OCI-LY1 (cell line): ENCODE measurements around the gene MCRS1.
A peak's percentile ranks its signal among the peaks of the same experiment; 100 is the strongest.

ENCODE experiments used
- H2AFZ ChIP-seq: fragments of 200-600 bp; sonication (generic), shearing (Covaris generic); 2 replicates; pipeline ENCODE4 v1.6.0; 2014; ENCODE audit warnings: antibody characterized with exemption, mild to moderate bottlenecking, low read length
- H3F3A ChIP-seq: fragments of 200-600 bp; sonication (generic), shearing (Covaris generic); 2 replicates; pipeline ENCODE4 v1.6.0; 2014; ENCODE audit warnings: mild to moderate bottlenecking, antibody characterized with exemption, low read length, moderate library complexity; ENCODE audit not compliant: insufficient read depth
- H3K27ac ChIP-seq: fragments of 200-600 bp; sonication (generic); 2 replicates; pipeline ENCODE4 v1.5.1; 2014; ENCODE audit warnings: low read length, mixed run types, mild to moderate bottlenecking, low read depth; ENCODE audit not compliant: poor library complexity, severe bottlenecking
- H3K27me3 ChIP-seq: fragments of 200-600 bp; sonication (generic); 2 replicates; pipeline ENCODE4 v1.6.0; 2014; ENCODE audit warnings: antibody characterized with exemption, mild to moderate bottlenecking, low read length, moderate library complexity; ENCODE audit not compliant: insufficient read depth
- H3K36me3 ChIP-seq: fragments of 200-600 bp; sonication (generic); 2 replicates; pipeline ENCODE4 v1.6.1; 2014; ENCODE audit warnings: mild to moderate bottlenecking, antibody characterized with exemption, low read length, moderate library complexity, mixed read lengths; ENCODE audit not compliant: insufficient read depth
- H3K4me1 ChIP-seq: fragments of 200-600 bp; sonication (generic); 2 replicates; pipeline ENCODE4 v1.5.1; 2014; ENCODE audit warnings: mild to moderate bottlenecking, low read length, moderate library complexity; ENCODE audit not compliant: insufficient read depth, severe bottlenecking
- H3K4me2 ChIP-seq: fragments of 200-600 bp; sonication (generic), shearing (Covaris generic); 2 replicates; pipeline ENCODE4 v1.6.1; 2014; ENCODE audit warnings: low read length
- H3K4me3 ChIP-seq: fragments of 200-600 bp; sonication (generic); 2 replicates; pipeline ENCODE4 v1.5.1; 2014; ENCODE audit warnings: low read length, low read depth, mild to moderate bottlenecking, mixed read lengths; ENCODE audit not compliant: poor library complexity, severe bottlenecking
- H3K79me2 ChIP-seq: fragments of 200-600 bp; shearing (Covaris generic); 2 replicates; pipeline ENCODE4 v1.6.1; 2016; ENCODE audit warnings: mixed run types, low read length, mixed read lengths; ENCODE audit not compliant: insufficient read depth
- H3K9ac ChIP-seq: fragments of 200-600 bp; sonication (generic), shearing (Covaris generic); 2 replicates; pipeline ENCODE4 v1.6.1; 2014; ENCODE audit warnings: mild to moderate bottlenecking, low read length, mixed read lengths
- H3K9me2 ChIP-seq: fragments of 200-600 bp; sonication (generic), shearing (Covaris generic); 2 replicates; pipeline ENCODE4 v1.6.1; 2014; ENCODE audit warnings: low read depth, mild to moderate bottlenecking, low read length, mixed read lengths
- H3K9me3 ChIP-seq: fragments of 200-600 bp; shearing (Covaris generic); 2 replicates; pipeline ENCODE4 v1.6.1; 2014; ENCODE audit warnings: low read length, mixed read lengths
- H4K20me1 ChIP-seq: fragments of 200-600 bp; sonication (generic), shearing (Covaris generic); 2 replicates; pipeline ENCODE4 v1.6.0; 2016; ENCODE audit warnings: mild to moderate bottlenecking, low read length; ENCODE audit not compliant: insufficient read depth
- CTCF ChIP-seq: fragments of 200-600 bp; sonication (generic), shearing (Covaris generic); IDR thresholded peaks from 2 replicates; pipeline ENCODE4 v1.5.1; 2017; ENCODE audit warnings: mild to moderate bottlenecking, antibody characterized with exemption, low read length, moderate library complexity, mixed read lengths
- EZH2 ChIP-seq: fragments of 200-600 bp; sonication (generic), shearing (Covaris generic); IDR thresholded peaks from 2 replicates; pipeline ENCODE4 v1.8.0; 2017; ENCODE audit warnings: borderline replicate concordance, mixed run types, mild to moderate bottlenecking, antibody characterized with exemption, low read length, moderate library complexity, mixed read lengths

MCRS1 gene

GRCh38 chr12:49552899-49553298 lies 15.0 kb downstream of the MCRS1 start:
- Histone ChIP-seq H3K9ac (no peak overlapping the region), H3K9me2 (no peaks in the 10 kb centered on the region), H3K36me3 (peaks cover 20% of the 10 kb centered on the region; the same call in 1 of the 2 replicates), H2AFZ (no peak overlapping the region), H3K4me2 (no peak overlapping the region), H4K20me1 (no peaks in the 10 kb centered on the region), H3F3A (no peaks in the 10 kb centered on the region), H3K4me1 (peaks cover 3% of the 10 kb centered on the region), H3K4me3 (no peak overlapping the region), H3K27ac (no peak overlapping the region), H3K27me3 (no peaks in the 10 kb centered on the region; the same call in 1 of the 2 replicates), H3K9me3 (no peaks in the 10 kb centered on the region), H3K79me2 (no peaks in the 10 kb centered on the region)
- no peak for TF ChIP-seq EZH2
- TF ChIP-seq CTCF: no peak

GRCh38 chr12:49552425-49552824 lies 15.5 kb downstream of the MCRS1 start:
- no peaks in the 10 kb centered on the region for H4K20me1 ChIP-seq
- H2AFZ ChIP-seq: no peak overlapping the region
- no peaks in the 10 kb centered on the region for H3K9me3 ChIP-seq
- H3K4me1 ChIP-seq: peaks cover 3% of the 10 kb centered on the region
- TF ChIP-seq EZH2 (no peak), CTCF (no peak)
- H3K79me2 ChIP-seq: no peaks in the 10 kb centered on the region
- H3K4me3 ChIP-seq: no peak overlapping the region
- no peak overlapping the region for H3K9ac ChIP-seq
- no peaks in the 10 kb centered on the region for H3K9me2 ChIP-seq
- peaks cover 15% of the 10 kb centered on the region; the same call in 1 of the 2 replicates for H3K36me3 ChIP-seq
- H3F3A ChIP-seq: no peaks in the 10 kb centered on the region
- no peak overlapping the region for H3K27ac ChIP-seq
- H3K27me3 ChIP-seq: no peaks in the 10 kb centered on the region; the same call in 1 of the 2 replicates
- peak overlapping the region; percentile 7; the same call in 1 of the 2 replicates for H3K4me2 ChIP-seq

GRCh38 chr12:49552014-49552413 lies 15.9 kb downstream of the MCRS1 start:
- no peaks in the 10 kb centered on the region for H4K20me1 ChIP-seq
- H3K27ac ChIP-seq: no peak overlapping the region
- H3K9ac ChIP-seq: no peak overlapping the region
- no peaks in the 10 kb centered on the region for H3K9me3 ChIP-seq
- peaks cover 3% of the 10 kb centered on the region for H3K4me1 ChIP-seq
- peak overlapping the region; percentile 7; the same call in 1 of the 2 replicates for H3K4me2 ChIP-seq
- H3F3A ChIP-seq: no peaks in the 10 kb centered on the region
- H3K36me3 ChIP-seq: peaks cover 11% of the 10 kb centered on the region; the same call in 1 of the 2 replicates
- no peaks in the 10 kb centered on the region; the same call in 1 of the 2 replicates for H3K27me3 ChIP-seq
- no peaks in the 10 kb centered on the region for H3K9me2 ChIP-seq
- H3K4me3 ChIP-seq: no peak overlapping the region
- H3K79me2 ChIP-seq: no peaks in the 10 kb centered on the region
- H2AFZ ChIP-seq: no peak overlapping the region
- TF ChIP-seq CTCF: no peak
- no peak for TF ChIP-seq EZH2
